GM21619 (cell line): ENCODE results near the gene MEF2C.

Experiments
- ATAC-seq: cut with Tn5 transposase; IDR thresholded peaks from one replicate; pipeline ENCODE4 v1.9.1; 2021; ENCODE audit not compliant: unreplicated experiment

The MEF2C gene

GRCh38 chr5:88725454-88725853, 157.5 kb downstream of the MEF2C start:
- ATAC-seq: no peak

- no peak for ATAC-seq
Measured at GRCh38 chr5:88724201-88724600, 158.8 kb downstream of the MEF2C start.

GRCh38 chr5:88722546-88723073, 160.4 kb downstream of the MEF2C start:
- no peak for ATAC-seq

GRCh38 chr5:88719434-88719833, 163.6 kb downstream of the MEF2C start:
- ATAC-seq: no peak

GRCh38 chr5:88718736-88719135, 164.2 kb downstream of the MEF2C start:
- no peak for ATAC-seq

GRCh38 chr5:88716101-88716500, 166.9 kb downstream of the MEF2C start:
- no peak for ATAC-seq

- ATAC-seq: no peak
Measured at GRCh38 chr5:88715503-88715902, 167.5 kb downstream of the MEF2C start.

- no peak for ATAC-seq
Measured at GRCh38 chr5:88713818-88714217, 169.2 kb downstream of the MEF2C start.

- no peak for ATAC-seq
Measured at GRCh38 chr5:88708682-88709398, 174.1 kb downstream of the MEF2C start.

- ATAC-seq: no peak
Measured at GRCh38 chr5:88708021-88708420, 175.0 kb downstream of the MEF2C start.

GRCh38 chr5:88707216-88707965, 175.6 kb downstream of the MEF2C start:
- no peak for ATAC-seq

- no peak for ATAC-seq
Measured at GRCh38 chr5:88702332-88702731, 180.7 kb downstream of the MEF2C start.

- ATAC-seq: no peak
Measured at GRCh38 chr5:88700121-88700520, 182.9 kb downstream of the MEF2C start.

- no peak for ATAC-seq
Measured at GRCh38 chr5:88698290-88698689, 184.7 kb downstream of the MEF2C start.

GRCh38 chr5:88696466-88696865, 186.5 kb downstream of the MEF2C start:
- no peak for ATAC-seq

- no peak for ATAC-seq
Measured at GRCh38 chr5:88695931-88696330, 187.1 kb downstream of the MEF2C start.

- ATAC-seq: no peak
Measured at GRCh38 chr5:88695232-88695631, 187.8 kb downstream of the MEF2C start.

GRCh38 chr5:88694023-88694679, 188.8 kb downstream of the MEF2C start:
- no peak for ATAC-seq

- ATAC-seq: no peak
Measured at GRCh38 chr5:88693071-88693932, 189.7 kb downstream of the MEF2C start.

- no peak for ATAC-seq
Measured at GRCh38 chr5:88691945-88692868, 190.8 kb downstream of the MEF2C start.
